GM18511 (cell line): ENCODE measurements around the gene KIFAP3.
"Not testable (repeated sequence)": the region's sequence is repeated elsewhere in the genome, so short reads cannot be mapped to it uniquely, and the experiment has no call there.

ENCODE experiments used
- ATAC-seq: cut with Tn5 transposase; IDR thresholded peaks from one replicate; pipeline ENCODE4 v1.9.1; 2021; ENCODE audit warnings: mild to moderate bottlenecking, moderate library complexity; ENCODE audit not compliant: unreplicated experiment

Gene KIFAP3

DNA sequence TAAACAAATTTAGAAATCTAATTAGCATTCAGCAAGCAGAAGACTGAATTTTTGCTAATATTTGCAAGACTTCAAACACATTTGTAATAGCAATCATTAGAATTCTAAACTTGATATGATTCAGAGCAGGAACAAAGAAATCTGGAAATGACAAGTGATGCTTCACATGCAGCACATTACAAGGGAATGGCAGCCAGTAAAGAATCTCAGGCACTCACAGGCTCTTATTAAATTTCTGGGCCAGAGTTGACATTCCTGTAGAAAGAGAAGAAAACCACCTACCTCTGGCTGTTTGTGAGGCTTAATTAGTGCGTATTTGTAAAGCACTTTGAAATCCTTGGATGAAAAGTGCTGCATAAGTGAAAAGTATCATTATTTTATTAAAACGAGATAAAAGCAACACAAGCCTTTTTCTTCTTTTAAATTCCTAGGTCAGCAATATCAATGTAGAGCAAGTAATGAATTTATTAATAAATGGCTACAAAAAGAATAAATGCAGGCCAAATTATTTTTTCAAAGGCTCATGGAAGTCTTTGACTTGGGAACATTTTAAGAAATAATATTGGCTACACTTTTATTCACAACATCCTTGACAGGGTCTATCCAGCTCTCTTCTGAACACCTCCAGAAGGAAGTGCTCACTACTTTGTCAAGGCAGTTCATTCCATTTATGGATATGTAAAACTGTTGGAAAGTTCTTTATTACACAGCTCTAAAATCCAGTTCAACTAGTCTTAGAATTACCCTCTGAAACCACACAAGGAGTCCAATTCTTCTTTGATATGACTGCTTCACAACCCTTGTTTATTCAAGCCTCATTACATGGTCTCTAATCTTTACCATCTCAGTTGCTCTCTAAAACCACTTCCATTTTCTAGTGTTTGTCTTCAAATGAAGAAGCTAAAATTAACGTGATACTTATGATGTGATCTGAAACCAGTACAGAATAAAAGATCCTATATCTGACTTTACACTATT lies 148.7 kb downstream of the KIFAP3 start:
- ATAC-seq, result no peak

DNA sequence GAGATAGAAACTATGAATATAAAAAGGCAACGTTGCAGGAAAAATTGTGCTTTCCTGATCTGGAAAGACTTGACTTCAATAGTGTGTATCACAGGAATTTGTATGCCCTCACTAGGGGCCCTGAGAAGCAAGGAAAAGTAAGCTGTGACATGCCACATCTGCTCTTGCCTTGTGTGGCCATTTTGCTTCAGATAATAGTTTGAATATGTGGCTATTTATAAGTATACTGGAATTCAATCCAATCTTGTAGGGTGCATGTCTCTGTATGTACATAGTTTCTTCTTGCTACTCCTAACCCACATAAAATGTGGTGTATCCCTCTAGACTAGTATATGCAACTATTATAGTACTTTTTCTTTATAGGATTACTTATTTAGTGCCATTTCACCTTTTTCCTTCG lies 149.7 kb downstream of the KIFAP3 start:
- no peak for ATAC-seq

DNA sequence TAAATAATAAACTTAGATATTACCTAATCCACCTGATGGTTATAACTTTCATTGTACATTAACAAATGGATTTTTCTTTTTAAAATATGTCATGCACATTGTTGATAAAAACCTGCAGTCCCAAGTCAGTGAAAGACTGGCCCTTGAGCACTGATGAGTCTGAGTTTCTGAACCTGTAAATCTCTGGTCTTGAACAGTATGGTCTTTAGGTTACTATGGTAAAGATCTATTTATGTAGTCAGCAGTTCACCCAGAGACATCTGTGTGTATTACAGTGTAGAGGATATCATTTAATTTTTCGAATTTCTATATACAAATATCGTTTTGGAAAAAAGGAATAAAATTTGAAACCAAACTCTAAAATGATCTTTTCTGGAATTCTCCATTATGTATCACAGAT lies 150.4 kb downstream of the KIFAP3 start:
- ATAC-seq, result no peak

DNA sequence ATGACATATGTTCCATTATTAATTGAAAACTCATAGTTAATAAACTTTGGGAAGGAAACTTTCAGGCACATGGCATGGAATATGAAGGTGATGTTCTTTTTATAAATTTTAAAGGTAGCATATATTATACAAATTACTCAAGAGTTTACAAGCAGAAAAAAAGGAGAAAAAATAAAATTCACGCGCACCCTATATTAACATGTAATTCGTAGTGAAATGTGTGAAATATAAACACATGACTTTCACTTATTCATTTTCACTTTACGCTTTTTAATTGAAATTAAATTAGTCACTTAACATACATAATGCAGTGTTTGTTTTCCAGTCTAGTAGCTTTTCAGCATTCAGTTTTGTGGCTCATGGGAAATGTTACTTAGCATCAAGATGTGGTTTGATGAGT lies 153.4 kb downstream of the KIFAP3 start:
- no peak for ATAC-seq

DNA sequence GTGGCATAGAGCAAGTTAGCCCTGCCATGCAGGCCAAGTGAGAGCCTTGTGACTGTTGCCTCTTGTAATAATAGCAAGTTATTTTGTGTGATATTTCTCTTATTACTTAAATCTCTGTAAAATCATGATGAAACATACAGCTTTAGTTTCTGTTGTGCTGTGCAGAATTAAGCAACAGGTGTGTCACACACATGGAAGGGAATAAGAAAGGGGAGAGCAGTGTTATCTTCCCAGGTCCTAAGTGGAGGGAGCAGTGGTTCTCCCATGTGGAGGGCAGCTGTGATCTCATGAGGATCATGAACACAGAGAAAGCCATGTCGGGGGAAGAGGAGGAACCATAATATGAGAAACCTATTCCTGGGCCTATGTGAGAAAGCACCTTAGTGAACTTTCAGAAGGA lies 155.6 kb downstream of the KIFAP3 start:
- no peak for ATAC-seq

DNA sequence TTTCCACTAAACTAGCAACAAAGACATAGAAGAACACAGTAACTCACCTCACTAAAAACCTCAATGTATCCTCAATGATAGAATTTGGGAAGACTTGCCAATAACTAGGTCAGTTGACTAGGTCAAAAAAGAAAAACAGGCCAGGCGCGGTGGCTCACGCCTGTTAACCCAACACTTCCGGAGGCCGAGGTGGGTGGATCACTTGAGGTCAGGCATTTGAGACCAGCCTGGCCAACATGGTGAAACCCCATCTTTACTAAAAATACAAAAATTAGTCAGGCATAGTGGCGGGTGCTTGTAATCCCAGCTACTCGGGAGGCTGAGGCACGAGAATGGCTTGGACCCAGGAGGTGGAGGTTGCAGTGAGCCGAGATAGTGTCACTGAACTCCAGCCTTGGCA lies 156.3 kb downstream of the KIFAP3 start:
- ATAC-seq, result not testable (repeated sequence)

DNA sequence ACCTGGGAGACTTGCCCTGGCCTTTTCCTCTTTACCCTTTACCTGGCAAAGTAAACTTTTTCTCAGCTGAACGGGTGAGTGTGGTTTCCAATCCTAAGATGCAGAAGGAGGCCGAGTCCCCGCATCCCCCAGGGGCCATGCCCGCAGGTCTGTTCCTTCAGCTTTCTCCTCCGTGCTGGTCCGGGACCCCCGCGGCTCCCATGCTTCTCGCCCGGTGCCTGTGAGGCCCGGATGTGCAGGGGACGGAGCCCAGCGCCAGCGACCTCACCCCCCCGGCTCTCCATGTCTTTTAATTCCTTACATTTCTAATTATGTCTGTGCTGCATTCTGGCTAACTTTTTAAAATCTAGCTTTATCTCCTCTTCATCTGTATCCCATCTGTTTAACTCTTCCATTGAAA lies 159.3 kb downstream of the KIFAP3 start:
- no peak for ATAC-seq

DNA sequence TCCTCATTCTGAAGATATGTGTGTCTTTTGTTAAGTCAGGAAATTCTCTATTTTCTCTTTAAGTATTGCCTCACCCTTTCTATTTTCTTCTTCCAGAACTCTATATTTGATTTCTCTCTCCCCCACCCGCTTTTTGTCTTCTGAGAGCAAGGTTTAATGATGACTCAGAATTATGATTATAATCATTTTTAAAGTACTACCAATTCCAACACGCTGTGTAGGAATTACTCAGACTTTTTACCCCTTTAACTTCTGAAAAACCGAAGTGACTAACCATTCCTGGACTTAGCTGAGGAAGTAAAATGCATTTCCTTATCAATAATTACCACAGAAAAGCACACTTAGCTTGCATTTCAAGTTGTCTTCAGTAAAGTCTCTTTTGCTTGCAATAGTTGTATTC lies 160.0 kb downstream of the KIFAP3 start:
- no peak for ATAC-seq

DNA sequence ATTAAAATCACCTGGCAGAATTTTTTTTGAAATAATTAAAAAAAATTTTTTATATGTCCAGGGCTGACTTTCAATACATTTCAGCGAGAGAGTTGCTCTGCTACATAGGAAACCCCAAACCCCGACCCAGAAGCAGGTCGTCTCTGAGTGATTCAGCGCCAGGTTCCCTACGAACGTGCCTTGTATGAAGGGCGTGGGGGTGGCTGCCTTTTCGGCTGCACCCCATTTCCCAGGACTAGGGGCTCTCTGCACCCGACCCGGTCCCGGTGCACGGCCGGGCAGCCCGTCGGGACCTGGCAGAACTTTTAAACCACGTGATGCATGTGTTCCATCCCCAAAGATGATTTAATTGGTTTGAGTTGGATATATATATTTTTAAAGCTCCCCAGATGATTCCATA lies 165.0 kb downstream of the KIFAP3 start:
- ATAC-seq, result no peak

DNA sequence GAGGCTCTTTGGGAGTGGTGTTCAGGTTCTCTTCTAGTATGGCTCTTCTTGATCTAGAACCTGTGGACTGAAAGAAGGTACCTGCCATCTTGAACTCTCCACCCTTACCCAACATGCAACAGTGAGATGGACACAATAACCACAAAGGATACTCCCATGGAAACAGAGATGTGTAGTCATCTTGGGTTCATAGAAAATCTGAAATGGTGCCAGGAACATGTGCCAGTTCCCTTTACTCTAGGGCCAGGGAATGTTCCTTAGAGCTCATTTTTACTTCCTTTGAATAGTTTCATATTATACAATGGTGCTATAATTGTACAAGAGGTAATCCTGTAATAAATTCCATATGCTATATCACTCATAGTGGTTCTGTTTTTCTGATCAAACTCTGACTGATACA lies 167.6 kb downstream of the KIFAP3 start:
- ATAC-seq, result no peak

DNA sequence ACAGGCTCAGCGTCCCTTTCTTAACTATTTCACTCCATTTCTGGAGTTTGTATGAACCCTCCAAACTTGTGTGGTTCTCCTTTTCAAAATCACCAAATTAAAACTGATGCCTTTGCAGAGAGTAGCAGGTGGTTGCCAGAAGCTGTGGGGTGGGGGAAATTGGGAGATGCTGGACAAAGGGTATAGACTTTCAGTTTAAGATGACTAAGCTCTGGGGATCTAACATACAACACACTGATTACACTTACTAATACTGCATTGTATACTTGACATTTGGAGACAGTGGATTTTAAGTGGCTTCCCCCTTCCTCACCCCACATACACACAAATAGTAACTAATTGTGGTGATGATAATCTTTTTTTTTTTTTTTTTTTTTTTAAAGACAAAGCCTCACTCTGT lies 169.7 kb downstream of the KIFAP3 start:
- ATAC-seq, result no peak

DNA sequence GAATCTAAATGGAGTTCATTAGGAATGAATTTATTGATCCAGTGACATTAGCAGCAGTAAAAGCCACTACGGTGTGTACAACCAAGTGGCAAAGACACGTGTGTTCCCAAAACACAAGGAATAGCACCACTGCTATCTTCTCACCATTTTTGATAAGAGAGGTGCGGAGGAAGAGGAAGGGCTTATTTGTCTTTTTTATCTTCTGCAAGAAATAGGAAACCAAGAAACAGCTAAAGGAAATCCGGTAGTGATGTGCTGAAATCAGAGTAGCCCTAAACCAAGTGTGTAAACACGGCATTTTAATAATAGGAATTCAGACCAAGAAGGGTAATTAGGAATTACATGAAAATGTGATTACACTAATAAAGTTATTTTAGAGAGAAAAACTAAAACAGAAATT lies 171.7 kb downstream of the KIFAP3 start:
- ATAC-seq, result no peak

DNA sequence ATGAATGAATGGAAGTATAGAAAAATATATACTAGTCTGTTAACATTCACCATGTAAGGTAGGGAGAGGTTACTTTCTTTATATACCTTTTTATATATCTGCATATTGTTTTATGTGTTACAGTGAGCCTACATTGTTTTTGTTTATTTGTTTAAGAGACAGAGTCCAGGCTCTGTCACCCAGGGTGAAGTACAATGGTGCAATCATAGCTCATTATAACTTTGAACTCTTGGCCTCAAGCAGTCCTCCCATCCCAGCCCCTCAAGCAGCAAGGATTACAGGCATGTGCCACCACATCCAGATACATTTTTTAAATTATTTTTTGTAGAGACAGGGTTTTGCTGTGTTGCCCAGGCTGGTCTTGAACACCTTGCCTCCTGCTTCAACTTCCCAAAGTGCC lies 173.4 kb downstream of the KIFAP3 start:
- no peak for ATAC-seq

DNA sequence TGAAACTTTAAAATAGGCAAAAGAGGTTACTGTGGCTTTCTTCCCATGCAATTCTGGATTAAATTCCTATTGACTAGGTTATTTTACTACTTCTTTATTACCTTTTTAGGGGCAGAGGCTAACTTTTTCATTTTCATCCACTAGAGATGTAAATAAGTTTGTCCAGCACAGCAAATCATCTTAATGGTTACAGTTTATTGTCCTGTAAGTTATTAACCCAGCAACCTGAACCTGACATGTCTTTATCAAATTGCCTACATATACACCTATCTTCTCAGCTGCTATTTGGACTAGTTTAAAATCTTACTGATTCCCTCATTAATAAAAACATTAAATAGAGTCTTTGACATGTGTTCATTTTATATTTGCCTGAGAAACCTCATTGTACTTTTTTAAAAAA lies 173.9 kb downstream of the KIFAP3 start:
- ATAC-seq, result no peak

DNA sequence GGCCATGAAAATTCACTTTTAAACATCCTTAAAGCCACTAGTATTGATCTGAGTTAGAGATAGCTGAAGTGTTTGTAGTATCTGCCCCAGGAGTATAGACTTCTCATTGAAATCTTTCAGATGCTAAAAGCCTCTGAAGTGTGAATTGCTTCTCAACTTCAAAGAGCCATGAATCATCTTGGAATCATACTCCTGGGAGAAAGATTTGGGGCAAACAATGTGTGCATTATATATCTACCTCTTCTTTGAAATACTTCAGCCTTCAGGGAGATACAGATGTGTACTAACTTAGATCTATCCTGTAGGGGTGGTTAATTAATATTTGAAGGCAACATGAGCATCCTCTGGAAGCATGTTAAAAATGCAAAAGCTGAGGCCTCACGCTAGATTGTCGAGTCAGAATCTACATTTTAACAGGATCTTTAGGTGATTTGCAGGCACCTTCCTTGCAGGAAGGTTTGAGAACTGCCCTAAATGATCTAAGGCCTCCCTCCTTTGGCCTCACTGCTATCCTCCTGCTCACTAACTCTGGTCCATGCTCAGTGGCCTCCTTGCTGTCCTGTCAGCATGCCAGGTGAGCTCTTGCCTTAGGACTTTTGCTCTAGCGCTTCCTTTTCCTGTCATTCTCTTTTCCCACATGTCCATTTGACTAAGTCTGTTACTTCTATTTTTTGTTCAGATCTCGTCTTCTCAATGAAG lies 174.8 kb downstream of the KIFAP3 start:
- ATAC-seq, result no peak

DNA sequence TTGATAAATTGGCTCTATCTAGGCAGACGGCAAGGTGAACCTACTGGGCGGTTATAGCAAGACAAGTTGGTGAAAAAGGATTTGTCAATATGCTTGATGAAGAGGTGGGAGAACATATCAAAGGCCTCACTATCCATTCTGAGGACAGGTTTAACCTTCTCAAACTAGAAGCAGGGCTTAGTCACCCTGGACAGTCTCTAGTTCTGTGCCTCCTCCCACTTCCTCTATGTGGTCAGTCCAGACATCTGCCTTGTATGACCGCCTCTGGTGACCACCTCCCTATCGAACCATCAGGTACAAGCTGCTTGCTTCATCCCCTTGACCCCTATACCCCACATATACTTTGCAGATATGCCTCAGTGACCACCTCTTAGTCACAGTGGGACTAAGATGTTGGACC lies 178.5 kb downstream of the KIFAP3 start:
- no peak for ATAC-seq

DNA sequence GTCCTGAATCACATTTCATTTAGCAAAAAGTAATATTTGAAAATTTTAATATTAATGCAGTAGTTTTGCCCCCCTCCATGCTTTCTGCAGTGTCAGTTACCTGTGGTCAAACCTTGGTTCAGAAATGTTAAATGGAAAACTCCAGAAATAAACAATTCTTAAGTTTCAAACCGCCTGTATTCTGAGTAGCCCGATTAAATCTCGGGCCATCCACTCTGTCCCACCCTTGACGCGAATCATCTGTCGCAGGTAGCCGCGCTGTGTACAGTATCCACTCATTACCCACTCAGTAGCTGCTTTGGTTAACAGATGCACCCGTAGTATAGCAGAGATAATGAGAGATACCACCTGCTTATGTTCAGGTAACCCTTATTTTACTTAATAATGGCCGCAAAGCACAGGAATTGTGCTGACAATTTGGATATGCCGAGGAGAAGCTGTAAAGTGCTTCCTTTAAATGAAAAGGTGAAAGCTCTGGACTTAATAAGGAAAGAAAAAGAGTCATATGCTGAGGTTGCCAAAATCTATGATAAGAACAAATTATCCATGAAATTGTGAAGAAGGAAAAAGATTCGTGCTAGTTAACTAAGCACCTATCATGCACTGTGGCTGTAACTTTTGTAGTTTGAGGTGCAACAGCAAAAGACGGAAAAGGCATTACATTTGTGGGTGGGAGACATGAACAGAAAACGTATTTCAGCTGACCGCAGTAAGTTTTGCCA lies 179.9 kb downstream of the KIFAP3 start:
- no peak for ATAC-seq

DNA sequence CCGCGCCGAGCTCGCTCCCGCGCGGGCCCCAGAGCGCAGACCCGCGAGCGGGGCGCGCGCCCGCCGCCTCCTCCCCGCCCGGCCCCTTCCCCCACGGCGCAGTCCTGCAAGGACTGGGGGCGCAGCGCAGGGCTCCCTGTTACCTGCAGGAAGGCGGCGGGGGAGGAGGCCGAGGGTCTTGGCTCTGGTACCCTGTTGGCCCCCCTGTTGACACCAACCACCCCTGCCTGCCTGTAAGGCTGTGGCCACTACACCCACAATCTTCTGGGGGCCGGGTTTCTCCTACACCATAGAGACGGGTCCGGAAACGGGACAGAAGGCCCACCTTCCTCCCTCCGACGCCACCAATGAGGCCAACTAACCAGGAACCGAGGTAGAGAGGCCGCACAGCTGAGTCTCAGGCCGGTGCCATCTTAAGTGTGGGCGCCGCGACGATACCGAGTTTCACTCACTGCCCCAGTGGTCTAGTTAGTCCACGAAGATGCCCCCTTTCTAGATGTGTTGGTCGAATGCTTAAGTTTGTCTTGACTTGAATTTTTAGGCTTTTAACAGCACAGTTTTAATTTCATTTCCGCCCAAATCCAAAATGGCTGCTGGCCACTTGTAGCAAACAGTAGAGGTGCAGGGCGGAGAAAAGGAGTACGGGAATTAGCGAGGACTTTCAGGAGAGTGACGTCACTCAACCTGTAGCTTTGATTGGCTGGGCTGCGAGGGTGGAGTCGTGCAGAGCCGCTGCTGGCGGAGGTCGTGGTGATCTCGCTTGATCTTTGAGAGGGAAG lies 180.7 kb downstream of the KIFAP3 start, which contains the start of gene SCYL3:
Gene SCYL3, minus strand, starts transcription at position 252 of the 779 bp plus-strand sequence. CDS start 5,056 bp downstream, outside the sequence.
- ATAC-seq, result peak; percentile 89

DNA sequence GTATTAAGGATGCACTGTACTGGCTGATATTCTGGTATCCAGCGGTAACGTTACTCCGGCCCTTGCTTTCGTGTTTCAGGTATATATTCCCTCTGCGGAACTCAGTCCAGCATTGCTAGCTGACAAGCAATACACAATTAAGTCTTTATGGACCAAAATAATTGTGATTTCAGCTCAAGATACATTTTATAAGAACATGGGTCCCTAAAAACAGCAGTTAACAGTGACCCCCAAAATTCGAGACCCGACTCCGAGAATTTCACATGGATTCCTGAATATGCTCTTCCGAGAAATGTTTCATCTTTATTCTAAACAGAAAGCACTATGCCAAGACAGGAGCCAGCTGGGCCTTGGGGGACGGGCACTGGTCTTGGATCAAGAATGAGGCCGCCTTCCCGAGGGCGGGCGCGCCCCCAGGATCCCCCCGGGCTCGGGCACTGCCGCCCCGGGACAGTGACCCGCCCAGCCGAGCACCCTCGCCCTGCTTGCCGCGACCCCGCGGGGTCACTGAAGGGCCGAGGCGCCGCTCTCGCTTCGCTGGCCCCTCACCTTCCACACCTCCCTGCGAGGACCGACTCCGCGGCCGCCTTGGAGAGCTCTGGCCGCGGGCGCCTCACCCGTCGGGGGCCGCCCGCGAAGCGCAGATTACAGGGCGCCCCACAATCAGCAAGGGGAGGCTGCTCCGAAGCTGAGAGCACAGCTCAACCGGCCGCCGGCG lies 181.4 kb downstream of the KIFAP3 start:
- ATAC-seq, result peak; percentile 12
